T-helper 1 cell (primary cell): Measurements from ENCODE around the gene TNNC2.
"Not testable (repeated sequence)": the region's sequence is repeated elsewhere in the genome, so short reads cannot be mapped to it uniquely, and the experiment has no call there.

Experiments
- DNase-seq, 5 donors: peaks; one replicate each; pipeline ENCODE4 v3.0.0-alpha.2; 2012 to 2020

Gene TNNC2

GRCh38 chr20:45848421-45848820 is 21.3 kb upstream of the TNNC2 start:
- DNase-seq, result no peak

DNA sequence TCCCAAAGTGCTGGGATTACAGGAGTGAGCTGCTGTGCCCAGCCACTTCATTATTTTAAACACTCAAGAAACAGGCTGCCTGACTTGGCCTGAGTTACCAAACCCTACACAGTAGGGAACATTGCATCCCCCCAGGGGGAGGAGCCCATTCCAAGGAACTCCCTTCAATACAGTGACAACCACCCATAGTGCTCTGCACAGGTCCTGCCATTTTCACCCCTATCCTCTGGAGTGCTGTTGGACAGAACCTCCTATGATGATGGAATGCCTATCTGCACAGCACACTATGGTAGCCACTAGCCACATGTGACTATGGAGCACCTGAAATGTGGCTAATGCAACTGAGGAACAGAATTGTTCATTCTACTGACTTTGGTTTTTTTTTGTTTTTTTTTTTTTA is 18.3 kb upstream of the TNNC2 start:
- DNase-seq, result no peak

DNA sequence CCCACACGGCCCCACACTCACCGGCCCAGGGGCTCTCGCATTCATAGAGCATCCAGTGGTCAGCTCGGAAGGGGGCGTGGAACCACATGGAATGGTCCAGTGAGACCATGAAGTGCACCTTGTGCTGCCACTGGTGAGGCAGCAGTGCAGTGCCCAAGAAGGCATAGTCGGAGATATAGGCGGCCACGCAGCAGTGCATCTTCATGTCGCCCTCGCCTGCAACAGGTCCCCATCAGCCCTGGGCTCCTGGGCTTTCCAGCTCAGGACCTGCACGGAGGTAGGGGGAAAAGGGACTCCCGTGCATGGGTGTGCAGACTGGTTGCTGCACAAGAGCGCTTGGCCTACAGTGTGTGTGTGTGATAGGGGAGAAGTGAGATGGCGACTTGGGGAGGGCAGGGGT is 16.4 kb upstream of the TNNC2 start:
- DNase-seq, result no peak

GRCh38 chr20:45842169-45842812 is 15.2 kb upstream of the TNNC2 start:
- DNase-seq, result no peak

- DNase-seq, result no peak
Observed at GRCh38 chr20:45841407-45842129, 14.5 kb upstream of the TNNC2 start.

DNA sequence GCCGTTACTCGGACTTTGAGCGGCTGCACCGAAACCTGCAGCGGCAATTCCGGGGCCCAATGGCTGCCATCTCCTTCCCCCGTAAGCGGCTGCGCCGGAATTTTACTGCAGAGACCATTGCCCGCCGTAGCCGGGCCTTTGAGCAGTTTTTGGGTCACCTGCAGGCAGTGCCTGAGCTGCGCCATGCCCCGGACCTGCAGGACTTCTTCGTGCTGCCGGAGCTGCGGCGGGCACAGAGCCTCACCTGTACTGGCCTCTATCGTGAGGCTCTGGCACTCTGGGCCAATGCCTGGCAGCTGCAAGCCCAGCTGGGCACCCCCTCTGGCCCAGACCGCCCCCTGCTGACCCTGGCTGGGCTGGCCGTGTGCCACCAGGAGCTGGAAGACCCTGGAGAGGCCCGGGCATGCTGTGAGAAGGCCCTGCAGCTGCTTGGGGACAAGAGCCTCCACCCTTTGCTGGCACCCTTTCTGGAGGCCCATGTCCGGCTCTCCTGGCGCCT is 13.6 kb upstream of the TNNC2 start:
- no peak for DNase-seq

GRCh38 chr20:45836841-45837240 is 9.7 kb upstream of the TNNC2 start:
- DNase-seq, result no peak

DNA sequence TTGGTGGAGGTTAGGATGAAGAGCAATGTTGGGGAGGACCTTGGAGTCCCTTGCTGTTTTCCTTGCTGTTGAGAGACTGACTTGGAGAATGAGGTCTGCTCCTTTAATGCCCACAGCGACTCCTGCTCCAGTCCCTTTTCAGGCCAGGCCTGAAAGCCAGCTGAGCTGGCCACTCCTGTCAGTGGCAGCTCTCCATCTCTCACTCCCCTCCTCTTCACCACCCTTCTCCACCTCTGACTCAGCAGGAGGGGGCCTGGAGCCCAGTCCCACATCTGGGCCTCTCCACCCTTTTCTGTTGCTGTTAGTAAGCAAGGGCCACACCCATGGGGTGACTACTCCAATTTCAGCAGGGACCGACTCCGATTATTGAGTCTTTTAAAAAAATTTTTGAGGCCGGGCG is 8.7 kb upstream of the TNNC2 start:
- no peak for DNase-seq

DNA sequence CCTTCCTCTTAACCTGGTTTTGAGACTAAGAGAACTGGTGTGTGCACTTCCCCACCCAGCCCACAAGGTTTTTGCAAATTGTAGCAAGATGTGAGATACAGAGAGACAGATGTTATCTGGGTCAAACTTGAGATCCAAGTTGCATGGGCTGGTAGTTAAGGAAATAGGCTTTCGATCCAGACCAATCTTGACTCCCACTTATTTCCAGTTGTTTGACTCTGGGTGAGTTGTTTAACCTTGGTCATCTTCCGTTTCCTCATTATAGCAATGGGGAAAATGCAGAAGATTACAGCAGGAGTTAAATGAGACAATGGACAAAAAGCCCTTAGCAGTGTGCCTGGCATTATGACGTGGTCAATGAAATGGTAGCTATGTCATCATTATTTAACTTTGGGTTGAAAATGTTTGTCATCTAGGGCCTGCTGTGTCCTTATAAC is 8.2 kb upstream of the TNNC2 start:
- no peak for DNase-seq

DNA sequence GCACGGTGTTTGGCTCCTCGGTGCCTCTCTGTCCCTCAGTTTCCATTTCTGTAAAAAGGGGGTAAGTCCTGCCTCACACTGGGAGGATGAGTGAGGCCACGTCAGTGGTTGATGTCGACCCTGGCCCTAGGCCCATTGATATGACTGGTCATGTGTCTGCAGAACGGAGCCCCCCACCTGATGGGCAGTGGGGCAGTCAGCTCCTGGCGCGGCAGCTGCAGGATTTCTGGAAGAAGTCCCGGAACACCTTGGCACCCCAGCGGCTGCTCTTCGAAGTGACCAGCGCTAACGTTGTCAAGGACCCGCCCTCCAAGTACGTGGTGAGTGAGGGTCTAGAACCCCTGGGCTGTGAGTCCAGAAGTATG is 7.7 kb upstream of the TNNC2 start:
- DNase-seq, result no peak

- DNase-seq, result peak in 2 of 5 donors; percentile 41 to 46
Observed at GRCh38 chr20:45833883-45834796, 7.0 kb upstream of the TNNC2 start.

DNA sequence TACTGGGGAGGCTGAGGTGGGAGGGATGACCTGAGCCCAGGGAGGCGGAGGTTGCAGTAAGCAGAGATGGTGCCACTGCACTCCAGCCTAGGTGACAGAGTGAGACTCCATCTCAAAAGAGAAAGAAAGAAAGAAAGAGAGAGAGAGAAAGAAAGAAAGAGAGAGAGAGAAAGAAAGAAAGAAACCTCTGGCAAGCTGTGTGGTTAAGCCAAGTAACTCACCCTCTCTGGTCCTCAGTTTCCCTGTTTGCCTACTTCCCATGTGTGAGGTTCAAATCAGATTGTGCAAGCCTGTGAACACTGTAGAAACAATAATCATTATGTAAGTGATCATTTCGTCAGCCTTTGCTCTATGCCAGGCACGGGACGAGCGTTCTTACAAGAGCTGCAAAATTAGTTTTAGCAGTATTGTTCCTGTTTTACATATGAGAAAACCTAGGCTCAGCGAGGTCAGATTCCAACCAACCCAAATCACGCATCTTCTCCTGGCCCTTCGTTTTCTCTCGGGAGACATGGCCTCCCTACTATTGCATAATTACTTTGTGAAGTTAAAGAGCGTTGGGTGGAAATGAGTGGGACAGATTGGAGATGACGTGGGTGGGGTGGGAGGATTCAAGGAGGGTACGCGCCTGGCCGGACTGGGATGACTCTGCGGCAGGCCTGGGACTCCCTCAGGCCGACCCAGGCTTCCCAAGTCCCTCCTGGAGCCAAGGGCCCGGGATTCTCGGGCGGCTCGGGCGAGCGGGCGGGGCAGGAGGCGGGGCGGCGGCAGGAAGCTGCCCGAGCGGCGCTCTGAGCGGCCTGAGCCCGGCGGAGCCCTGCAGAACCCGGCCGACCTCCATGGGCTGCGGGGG is 6.1 kb upstream of the TNNC2 start, which contains the start of gene SNX21:
Gene SNX21, plus strand, starts transcription at position 770 of the 853 bp plus-strand sequence. CDS start 121 bp downstream, outside the sequence.
- peak in 1 of 5 donors; percentile 40 for DNase-seq

GRCh38 chr20:45832619-45833018 is 5.5 kb upstream of the TNNC2 start:
- no peak for DNase-seq

DNA sequence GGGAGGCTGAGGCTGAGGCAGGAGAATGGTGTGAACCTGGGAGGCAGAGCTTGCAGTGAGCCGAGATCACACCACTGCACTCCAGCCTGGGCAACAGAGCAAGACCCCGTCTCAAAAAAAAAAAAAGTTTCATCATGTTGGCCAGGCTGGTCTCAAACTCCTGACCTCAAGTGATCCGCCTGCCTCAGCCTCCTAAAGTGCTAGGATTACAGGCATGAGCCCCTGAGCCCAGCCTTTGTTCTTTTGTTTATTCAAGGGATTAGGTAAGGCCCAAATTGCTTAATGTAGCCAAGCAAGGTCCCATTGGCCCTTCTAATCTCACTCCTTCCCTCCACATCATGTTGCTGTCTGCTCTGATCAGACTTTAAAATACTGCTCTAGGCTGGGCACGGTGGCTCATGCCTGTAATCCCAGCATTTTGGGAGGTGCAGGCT is 2.6 kb upstream of the TNNC2 start:
- DNase-seq, result not testable (repeated sequence)

- DNase-seq, result no peak
Observed at GRCh38 chr20:45828589-45828988, 1.5 kb upstream of the TNNC2 start.

DNA sequence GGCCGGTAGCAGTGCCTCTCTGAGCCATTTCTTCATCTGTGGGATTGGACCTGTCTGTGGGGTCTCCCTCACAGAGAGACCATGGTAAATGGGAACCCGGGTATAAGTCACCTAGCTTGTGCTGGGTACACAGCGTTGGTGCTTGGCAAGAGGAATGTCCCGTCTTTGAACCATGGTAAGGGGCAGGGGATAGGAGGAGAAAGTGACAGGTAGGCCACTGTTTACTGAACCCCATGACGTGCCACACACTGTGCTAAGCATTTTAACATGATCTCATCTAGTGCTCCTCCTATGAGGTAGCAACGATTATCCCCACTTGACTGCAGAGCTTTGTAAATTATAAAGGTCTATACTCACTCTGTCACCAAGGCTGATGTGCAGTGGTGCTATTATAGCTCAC is 600 bp upstream of the TNNC2 start:
- no peak for DNase-seq

DNA sequence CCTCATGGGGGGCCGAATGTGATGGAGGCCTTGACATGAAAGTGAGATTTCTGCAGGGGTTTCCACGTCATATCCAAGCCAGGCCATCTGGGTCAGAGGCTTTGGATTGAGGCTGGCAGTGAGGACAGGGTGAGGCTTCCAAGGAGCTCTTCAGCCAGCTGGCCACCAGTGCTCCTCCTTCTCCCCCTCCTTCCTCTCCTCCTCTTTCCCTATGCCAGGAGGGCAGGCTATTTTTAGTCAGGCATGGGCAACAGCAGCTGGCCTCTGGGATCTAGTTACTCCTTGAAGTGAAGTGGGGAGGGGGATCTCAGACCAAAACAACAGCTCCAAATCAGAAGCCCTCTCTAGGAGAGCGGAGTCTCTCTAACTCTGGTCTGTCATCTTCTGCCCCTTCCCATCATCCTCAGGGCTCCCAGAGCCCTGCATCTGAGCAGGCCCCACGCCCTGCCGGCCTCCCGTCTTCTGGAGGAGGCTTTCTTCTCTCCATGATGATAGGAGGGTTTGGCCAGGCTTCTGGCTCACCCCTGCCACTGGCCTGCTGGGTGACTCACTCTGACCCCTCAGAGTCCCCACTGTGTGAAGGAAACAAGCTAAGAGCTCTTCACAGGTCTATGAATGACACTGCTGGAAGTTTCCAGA is 612 bp downstream of the TNNC2 start:
- no peak for DNase-seq

DNA sequence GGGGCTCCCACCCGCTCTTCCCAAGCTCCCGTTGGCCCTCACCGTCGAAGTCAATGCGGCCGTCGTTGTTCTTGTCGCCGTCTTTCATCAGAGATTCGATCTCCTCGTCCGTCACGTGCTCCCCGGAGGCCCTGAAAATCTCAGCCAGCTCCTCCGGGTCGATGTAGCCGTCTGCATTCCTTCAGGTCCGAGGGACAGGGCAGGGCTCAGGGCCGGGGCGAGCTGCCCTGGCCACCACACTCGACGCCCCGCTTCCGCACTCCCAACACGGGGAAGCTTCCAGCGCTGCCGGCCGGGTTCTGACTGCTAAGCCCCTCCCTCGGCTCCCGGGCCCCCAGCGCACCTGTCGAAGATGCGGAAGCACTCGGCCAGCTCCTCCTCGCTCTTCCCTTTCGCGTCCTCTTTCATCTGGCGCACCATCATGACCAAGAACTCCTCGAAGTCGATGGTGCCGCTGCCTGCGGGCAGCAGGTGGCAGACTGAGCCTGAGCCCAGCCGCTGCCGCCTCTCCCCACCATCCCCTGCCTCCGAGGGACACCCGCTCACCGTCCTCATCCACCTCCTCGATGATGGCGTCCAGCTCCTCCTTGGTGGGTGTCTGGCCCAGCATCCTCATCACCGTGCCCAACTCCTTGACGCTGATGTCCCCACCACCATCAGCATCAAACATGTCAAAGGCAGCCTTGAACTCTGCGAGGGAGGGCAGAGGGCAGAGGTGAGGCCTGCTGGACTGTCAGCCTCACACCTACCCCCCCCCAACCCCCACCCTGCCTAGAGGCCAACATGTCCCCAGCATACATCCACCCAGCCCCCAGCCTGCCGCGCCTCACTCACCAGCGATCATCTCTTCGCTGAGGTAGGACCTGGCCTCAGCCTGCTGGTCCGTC is 2.9 kb downstream of the TNNC2 start:
- peak in 4 of 5 donors; percentile 28 to 64 (median 34) for DNase-seq

DNA sequence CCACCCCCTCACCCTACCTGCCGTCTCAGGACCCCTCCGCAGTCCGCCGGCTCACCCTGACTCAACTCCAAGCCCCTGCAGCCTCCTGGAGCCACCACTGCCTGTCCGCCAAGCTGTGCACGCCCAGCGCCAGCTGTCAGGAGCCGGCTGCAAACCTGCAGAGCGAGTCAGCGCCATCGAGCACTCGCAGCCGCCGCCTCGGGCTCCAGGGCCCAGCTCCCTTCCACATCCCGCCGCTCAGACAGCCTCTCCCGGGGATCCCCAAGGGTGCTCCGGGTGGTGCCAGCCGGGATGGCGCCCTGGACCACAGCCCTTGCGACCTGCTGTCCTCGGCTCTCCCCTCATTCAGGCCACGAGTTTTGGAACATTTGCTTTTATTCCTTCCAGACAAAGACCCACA is 4.3 kb downstream of the TNNC2 start:
- DNase-seq, result no peak

- no peak for DNase-seq
Observed at GRCh38 chr20:45821947-45822346, 5.2 kb downstream of the TNNC2 start.

DNA sequence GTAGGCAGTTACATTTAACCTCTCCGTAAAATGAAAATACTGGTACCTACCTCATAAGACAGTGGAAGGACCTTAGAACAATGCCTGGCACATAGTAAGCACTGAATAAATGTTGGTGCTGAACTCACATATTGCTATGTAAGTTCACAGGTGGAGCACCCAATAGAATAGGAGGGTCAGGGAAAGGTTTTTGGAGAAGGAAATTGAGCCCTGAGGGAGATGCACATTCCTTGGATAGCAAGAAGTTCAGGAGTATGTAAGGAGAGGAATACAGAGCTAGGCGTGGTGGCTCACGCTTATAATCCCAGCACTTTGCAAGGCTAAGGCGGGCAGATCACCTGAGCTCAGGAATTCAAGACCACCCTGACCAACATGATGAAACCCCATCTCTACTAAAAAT is 7.6 kb downstream of the TNNC2 start:
- DNase-seq, result no peak
